Psoas muscle (tissue), 8 donors: ENCODE results near the gene PTPN2. TPM values are rescaled to one million over a fixed set of nuclear protein-coding genes. Genes with fewer than 3 reads are reported as not detected.

Source experiments
- ATAC-seq, 4 donors: fragments of 200-7000 bp; cut with Tn5 transposase; one replicate each; pipeline ENCODE4 v1.9.1; 2020; ENCODE audit warnings: moderate library complexity in 3 of 4, mild to moderate bottlenecking in 2 of 4
- DNase-seq, 2 donors: peaks; one replicate each; pipeline ENCODE4 v3.0.0-alpha.2; 2020
- H3K27ac ChIP-seq: fragments of 200-600 bp; one replicate; pipeline ENCODE4 v1.8.0; 2022
- H3K27me3 ChIP-seq, 3 donors: fragments of 200-600 bp in 1 of 3; one replicate each; pipeline versions ENCODE4 v1.6.1 to v1.8.0; 2013 to 2022; ENCODE audit warnings: low read length in 2 of 3, mild to moderate bottlenecking in 2 of 3, moderate library complexity in 1 of 3; ENCODE audit not compliant: insufficient read depth in 3 of 3
- H3K36me3 ChIP-seq, 2 donors: fragments of 200-600 bp in 1 of 2; one replicate each; pipeline versions ENCODE4 v1.6.1 to v1.8.0; 2013 to 2022; ENCODE audit warnings: low read depth in 1 of 2, mild to moderate bottlenecking in 1 of 2, moderate library complexity in 1 of 2; ENCODE audit not compliant: insufficient read depth in 1 of 2
- H3K4me1 ChIP-seq: fragments of 200-600 bp; one replicate; pipeline ENCODE4 v1.8.0; 2022
- H3K4me3 ChIP-seq: fragments of 200-600 bp; one replicate; pipeline ENCODE4 v1.8.0; 2022; ENCODE audit warnings: mild to moderate bottlenecking
- H3K9me3 ChIP-seq: fragments of 200-600 bp; one replicate; pipeline ENCODE4 v1.8.0; 2022
- CTCF ChIP-seq: fragments of 200-600 bp; IDR thresholded peaks from one replicate; pipeline ENCODE4 v1.8.0; 2022; ENCODE audit warnings: antibody characterized with exemption
- WGBS, 3 donors: extraction: QIAGEN DNeasy Blood & Tissue Kit; methylation state at CpG; one replicate each; pipeline versions ENCODE4 v1.1.6 to v1.1.7; 2013; 5-methylcytosine and 5-hydroxymethylcytosine counted together
- intact Hi-C, 2 donors: fragments of 100-400 bp; cut with DNase I; formaldehyde crosslinking; loops; one replicate each; pipeline versions ENCODE4 v1.11.0 to v1.14.2; 2022
- polyA plus RNA-seq, 3 donors: library from polyadenylated mRNA; stranded (reverse); fragments of 200-250 nt; gene quantifications; one replicate each; pipeline ENCODE4 v1.2.3, GENCODE V29; 2013
- total RNA-seq, 4 donors: library from RNA; stranded (reverse); fragmentation: NEBNext Ultra II Directional in 2 of 4; extraction: Animal tissue kit (Norgen Biotek cat#: 25700) in 2 of 4; gene quantifications; one replicate each; pipeline versions ENCODE4 v1.2.1 to v1.2.4, GENCODE V29; 2021 to 2023
- donor health status: healthy with polysubstance abuse.
- donor health status: DM: no; HTN: no; CAD: no; lungs with moderate emphysema.
- donor health status: Bipolar disorder and iron deficiency.
- donor health status: healthy.
- donor health status: DM: yes; HTN: yes; CAD: no.
- donor health status: DM: no; HTN: no; CAD: no.
- donor health status: DM: no; HTN: no; CAD: no.
- donor health status: DM: yes; HTN: yes; CAD: no.

The PTPN2 gene
- total and polyA plus RNA-seq, 7 donors = 8.4 to 27.0 (median 14.0) TPM

- no peak for ATAC-seq
Measured at GRCh38 chr18:12921178-12921577, 37.1 kb upstream of the PTPN2 start.

GRCh38 chr18:12911929-12912703 lies 28.1 kb upstream of the PTPN2 start:
- DNase-seq = no peak
- Histone ChIP-seq H3K27me3 (peaks cover 0 to 29% (median 4%) of the 10 kb centered on the region in 3 donors), H3K4me3 (peak overlapping the region; percentile 51), H3K27ac (no peak overlapping the region), H3K36me3 (no peaks in the 10 kb centered on the region), H3K9me3 (no peaks in the 10 kb centered on the region), H3K4me1 (no peaks in the 10 kb centered on the region)
- no peak for TF ChIP-seq CTCF
- intact Hi-C loops = no loop called here
- peak in 1 of 4 donors; percentile 34 for ATAC-seq
- WGBS, 3 donors = 41 to 51% (median 45%) methylated on average over 72 to 75 of the region's 75 CpGs

More at GRCh38 chr18:12921178-12921577, 37.1 kb upstream of the PTPN2 start:
- Histone ChIP-seq H3K9me3 (no peaks in the 10 kb centered on the region), H3K4me3 (no peak overlapping the region), H3K4me1 (no peaks in the 10 kb centered on the region), H3K27me3 (no peaks in the 10 kb centered on the region), H3K27ac (no peak overlapping the region), H3K36me3 (no peaks in the 10 kb centered on the region)
- WGBS, 3 donors = 70 to 77% (median 76%) methylated on average over 7 of the region's 7 CpGs
- no peak for TF ChIP-seq CTCF
- no peak for DNase-seq
- intact Hi-C loops = no loop called here

GRCh38 chr18:12911025-12911928 lies 27.2 kb upstream of the PTPN2 start:
- H3K4me3 ChIP-seq = peak overlapping the region; percentile 51
- H3K4me1 ChIP-seq = no peaks in the 10 kb centered on the region
- TF ChIP-seq CTCF = no peak
- H3K27ac ChIP-seq = no peak overlapping the region
- DNase-seq = peak; percentile 30 to 54
- 9 to 12% (median 11%) methylated on average over 71 to 75 of the region's 75 CpGs for WGBS, 3 donors
- no peaks in the 10 kb centered on the region for H3K9me3 ChIP-seq
- peak; percentile 53 to 64 (median 56) for ATAC-seq
- intact Hi-C loops = no loop called here
- H3K27me3 ChIP-seq = peaks cover 0 to 35% (median 4%) of the 10 kb centered on the region in 3 donors
- no peaks in the 10 kb centered on the region for H3K36me3 ChIP-seq

GRCh38 chr18:12908706-12909105 lies 24.7 kb upstream of the PTPN2 start:
- H3K4me3 ChIP-seq = no peak overlapping the region
- H3K27me3 ChIP-seq = peaks cover 0 to 35% (median 4%) of the 10 kb centered on the region in 3 donors
- ATAC-seq (no peak), DNase-seq (no peak)
- 51 to 68% (median 53%) methylated on average over 4 of the region's 4 CpGs for WGBS, 3 donors
- H3K27ac ChIP-seq = no peak overlapping the region
- H3K9me3 ChIP-seq = no peaks in the 10 kb centered on the region
- H3K4me1 ChIP-seq = no peaks in the 10 kb centered on the region
- intact Hi-C loops = no loop called here
- no peaks in the 10 kb centered on the region for H3K36me3 ChIP-seq
- TF ChIP-seq CTCF = no peak
